GM23338 (cell line): Measurements from ENCODE around the gene TPGS2. TPM values are rescaled to one million over a fixed set of nuclear protein-coding genes. Genes with fewer than 3 reads are reported as not detected.

ENCODE experiments used
- ATAC-seq: fragments of 200-7000 bp; cut with Tn5 transposase; 3 replicates; pipeline ENCODE4 v1.9.1; 2020
- DNase-seq: peaks from one replicate; pipeline ENCODE4 v3.0.0-alpha.2; 2015; ENCODE audit warnings: low spot score
- H2AFZ ChIP-seq: fragments of 200-600 bp; sonication (generic); 2 replicates; pipeline ENCODE4 v1.8.0; 2016; ENCODE audit warnings: antibody characterized with exemption, mild to moderate bottlenecking, moderate library complexity
- H3F3A ChIP-seq: fragments of 200-600 bp; sonication (generic); replicated peaks from 2 replicates; pipeline ENCODE4 v1.8.0; 2017; ENCODE audit warnings: antibody characterized with exemption, mixed run types, low read depth
- H3K27ac ChIP-seq: fragments of 200-600 bp; sonication (generic); 2 replicates; pipeline ENCODE4 v1.6.1; 2016; ENCODE audit warnings: low read depth
- H3K27me3 ChIP-seq: fragments of 200-600 bp; sonication (generic); 2 replicates; pipeline ENCODE4 v1.8.0; 2016; ENCODE audit warnings: mild to moderate bottlenecking, mixed run types, moderate library complexity; ENCODE audit not compliant: insufficient read depth
- H3K36me3 ChIP-seq: fragments of 200-600 bp; sonication (generic); 2 replicates; pipeline ENCODE4 v1.8.0; 2016; ENCODE audit warnings: mild to moderate bottlenecking; ENCODE audit not compliant: insufficient read depth
- H3K4me1 ChIP-seq: fragments of 200-600 bp; sonication (generic); 2 replicates; pipeline ENCODE4 v1.8.0; 2016; ENCODE audit warnings: mild to moderate bottlenecking, moderate library complexity; ENCODE audit not compliant: insufficient read depth
- H3K4me2 ChIP-seq: fragments of 200-600 bp; sonication (generic); 2 replicates; pipeline ENCODE4 v1.7.1; 2017; ENCODE audit warnings: mixed run types
- H3K4me3 ChIP-seq: fragments of 200-600 bp; sonication (generic); 2 replicates; pipeline ENCODE4 v1.6.1; 2016; ENCODE audit warnings: mixed run types
- H3K79me2 ChIP-seq: fragments of 200-600 bp; sonication (generic); replicated peaks from 2 replicates; pipeline ENCODE4 v1.8.0; 2017; ENCODE audit warnings: mild to moderate bottlenecking; ENCODE audit not compliant: insufficient read depth
- H3K9me2 ChIP-seq: fragments of 200-600 bp; sonication (generic); 2 replicates; pipeline ENCODE4 v1.8.0; 2017; ENCODE audit not compliant: insufficient read depth
- H4K20me1 ChIP-seq: fragments of 200-600 bp; sonication (generic); replicated peaks from 2 replicates; pipeline ENCODE4 v1.8.0; 2017; ENCODE audit warnings: mild to moderate bottlenecking; ENCODE audit not compliant: insufficient read depth
- H3K27ac Mint-ChIP-seq: 2 replicates; pipeline ENCODE4 v1.8.0; 2020; ENCODE audit warnings: inconsistent platforms, mild to moderate bottlenecking, moderate library complexity, mixed read lengths
- H3K27me3 Mint-ChIP-seq: 3 replicates; pipeline ENCODE4 v1.8.0; 2022; ENCODE audit warnings: low read depth, mild to moderate bottlenecking, moderate library complexity, mixed read lengths, inconsistent platforms; ENCODE audit not compliant: insufficient read depth, poor library complexity
- H3K36me3 Mint-ChIP-seq: 3 replicates; pipeline ENCODE4 v1.8.0; 2021; ENCODE audit warnings: low read depth, mild to moderate bottlenecking, inconsistent platforms, moderate library complexity, mixed read lengths
- H3K4me1 Mint-ChIP-seq: 3 replicates; pipeline ENCODE4 v1.8.0; 2020; ENCODE audit warnings: mild to moderate bottlenecking, inconsistent platforms, mixed read lengths
- H3K4me3 Mint-ChIP-seq: 3 replicates; pipeline ENCODE4 v1.8.0; 2021; ENCODE audit warnings: moderate library complexity, mild to moderate bottlenecking, inconsistent platforms, mixed read lengths
- H3K9me3 Mint-ChIP-seq: 3 replicates; pipeline ENCODE4 v1.8.0; 2020; ENCODE audit warnings: moderate library complexity, mild to moderate bottlenecking, inconsistent platforms, mixed read lengths
- CREB1 ChIP-seq: fragments of 250-450 bp; sonication (Bioruptor Pico); IDR thresholded peaks from 2 replicates; pipeline ENCODE4 v1.5.0; 2020; ENCODE audit warnings: low read depth, mild to moderate bottlenecking, moderate library complexity
- NANOG ChIP-seq: IDR thresholded peaks from 2 replicates; pipeline ENCODE4 v1.6.1; 2016; ENCODE audit warnings: antibody characterized with exemption, borderline replicate concordance
- STAT1 ChIP-seq: IDR thresholded peaks from one replicate; pipeline ENCODE4 v1.6.1; 2016; ENCODE audit warnings: antibody characterized with exemption; ENCODE audit not compliant: unreplicated experiment
- ZNF114 ChIP-seq: fragments of 250-450 bp; sonication (Bioruptor Pico); IDR thresholded peaks from 2 replicates; pipeline ENCODE4 v1.5.0; 2020; ENCODE audit warnings: mild to moderate bottlenecking, moderate library complexity
- ZNF331 ChIP-seq: fragments of 250-450 bp; sonication (Bioruptor Pico); IDR thresholded peaks from 2 replicates; pipeline ENCODE4 v1.5.0; 2020; ENCODE audit warnings: low read depth, mild to moderate bottlenecking, moderate library complexity
- polyA plus RNA-seq: library from polyadenylated mRNA; unstranded; fragments of >200 nt; fragmentation: Nextera tagmentation; extraction: Ambion mirVana; gene quantifications from 2 replicates; pipeline ENCODE4 v1.2.1, GENCODE V29; 2016
- total RNA-seq: library from RNA; depleted of rRNA; stranded (reverse); fragments of >200 nt; shearing (Covaris generic); gene quantifications from 2 replicates; pipeline ENCODE4 v1.2.3, GENCODE V29; 2014; rRNA removed

The TPGS2 gene
- total and polyA plus RNA-seq, 2 experiments from 2014 or later = 136 to 167 TPM

DNA sequence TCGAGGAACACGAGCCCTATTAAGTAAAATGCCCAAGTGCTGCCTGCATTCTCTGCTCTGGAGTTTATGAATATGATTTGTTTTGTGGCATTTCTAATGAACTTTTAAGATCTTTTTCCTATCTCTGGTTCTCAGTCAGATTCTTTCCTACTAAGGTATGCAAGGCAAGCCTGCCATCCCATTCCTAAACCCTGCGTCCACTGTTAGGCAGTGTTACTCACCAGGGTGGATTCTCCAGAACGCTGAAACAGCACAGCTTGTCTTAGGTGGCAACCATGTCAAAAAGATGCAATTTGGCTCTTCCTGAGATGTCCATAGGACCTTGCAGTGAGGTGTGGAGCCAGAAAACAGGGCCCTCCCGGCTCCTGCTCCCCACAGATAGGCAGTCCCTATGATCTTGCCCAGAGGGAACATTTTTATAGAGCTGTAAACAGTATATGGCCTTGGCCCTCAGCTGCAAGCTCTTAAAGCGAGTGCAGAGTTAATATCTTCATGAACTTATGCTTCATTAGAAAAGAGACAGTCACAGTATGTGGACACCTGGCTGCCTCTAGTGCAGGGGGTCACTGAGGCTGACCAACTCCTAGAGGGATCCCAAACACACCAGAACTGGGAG, 84.4 kb downstream of the TPGS2 start:
- no peak for DNase-seq
- Histone ChIP-seq H3K27me3 (no peaks in the 10 kb centered on the region), H3K9me2 (peaks cover 6% of the 10 kb centered on the region; the same call in 1 of the 2 replicates), H3F3A (no peaks in the 10 kb centered on the region), H3K4me3 (no peak overlapping the region), H3K27ac (no peak overlapping the region), H3K4me1 (no peaks in the 10 kb centered on the region), H3K79me2 (no peaks in the 10 kb centered on the region), H3K36me3 (no peaks in the 10 kb centered on the region), H2AFZ (no peak overlapping the region), H3K4me2 (no peak overlapping the region), H4K20me1 (no peaks in the 10 kb centered on the region)
- ATAC-seq = no peak
- peak overlapping the region; percentile 78 for H3K27ac Mint-ChIP-seq
- no peaks in the 10 kb centered on the region for H3K36me3 Mint-ChIP-seq
- H3K9me3 Mint-ChIP-seq = no peaks in the 10 kb centered on the region
- TF ChIP-seq ZNF114 (no peak), NANOG (no peak), CREB1 (CRISPR knock-in tag) (no peak), ZNF331 (no peak), STAT1 (no peak)
- H3K4me3 Mint-ChIP-seq = no peak overlapping the region
- no peaks in the 10 kb centered on the region for H3K4me1 Mint-ChIP-seq
- H3K27me3 Mint-ChIP-seq = peaks cover 14% of the 10 kb centered on the region

Other genes starting within 250 kb of the TPGS2 start
- 8.4 and 8.6 TPM in 2 replicates for gene KIAA1328, start 125 bp upstream of the TPGS2 start, total RNA-seq
- 3.1 and 5.2 TPM in 2 replicates for gene KIAA1328, start 125 bp upstream of the TPGS2 start, polyA plus RNA-seq